Measurements from ENCODE around the gene SYT7. TPM values are rescaled to one million over a fixed set of nuclear protein-coding genes. Genes with fewer than 3 reads are reported as not detected.

The SYT7 gene
- total and polyA plus RNA-seq, 2 of the 4 experiments (the other 2 are of a cell fraction) = under 0.01 to 0.19 TPM

GRCh38 chr11:61477126-61477525 lies 103.8 kb downstream of the SYT7 start:
- H3K4me1 ChIP-seq (ENCODE audit: control insufficient read depth, insufficient read depth, low read length) = no peaks in the 10 kb centered on the region
- H3K23ac ChIP-seq (ENCODE audit: low read depth, low read length) = no peak overlapping the region
- TF ChIP-seq, protein P1, sequence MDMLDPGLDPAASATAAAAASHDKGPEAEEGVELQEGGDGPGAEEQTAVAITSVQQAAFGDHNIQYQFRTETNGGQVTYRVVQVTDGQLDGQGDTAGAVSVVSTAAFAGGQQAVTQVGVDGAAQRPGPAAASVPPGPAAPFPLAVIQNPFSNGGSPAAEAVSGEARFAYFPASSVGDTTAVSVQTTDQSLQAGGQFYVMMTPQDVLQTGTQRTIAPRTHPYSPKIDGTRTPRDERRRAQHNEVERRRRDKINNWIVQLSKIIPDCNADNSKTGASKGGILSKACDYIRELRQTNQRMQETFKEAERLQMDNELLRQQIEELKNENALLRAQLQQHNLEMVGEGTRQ (IDR thresholded peaks at IDR 0.05; ENCODE audit: low read depth, low read length) = no peak
- TF ChIP-seq ELK1 (IDR thresholded peaks at IDR 0.05; ENCODE audit: borderline replicate concordance, low read depth, low read length) = no peak
- no peak for TF ChIP-seq RFX5 (IDR thresholded peaks at IDR 0.05; ENCODE audit: low read depth, low read length)
- TF ChIP-seq SMC3 (IDR thresholded peaks at IDR 0.05; ENCODE audit: low read depth, low read length) = no peak
- no peak for TF ChIP-seq FOS (IDR thresholded peaks at IDR 0.05; ENCODE audit: low read depth, low read length)
- no peak for TF ChIP-seq POLR2A (IDR thresholded peaks at IDR 0.05; ENCODE audit: low read depth, low read length)
- no peak for TF ChIP-seq MAFK (IDR thresholded peaks at IDR 0.05; ENCODE audit: low read depth, low read length)
- no peak for TF ChIP-seq BHLHE40 (IDR thresholded peaks at IDR 0.05; ENCODE audit: low read depth, low read length)
- no peak for TF ChIP-seq MXI1 (IDR thresholded peaks at IDR 0.05; ENCODE audit: borderline replicate concordance, low read depth, low read length)
- TF ChIP-seq CEBPB (IDR thresholded peaks at IDR 0.05; ENCODE audit: low read depth, low read length) = no peak
- TF ChIP-seq RCOR1 (IDR thresholded peaks at IDR 0.05; ENCODE audit: insufficient replicate concordance, low read length) = no peak
- no peak for TF ChIP-seq RAD21 (IDR thresholded peaks at IDR 0.05; ENCODE audit: low read length)
- no peak overlapping the region for H3K4me2 ChIP-seq (ENCODE audit: low read depth, low read length)
- DNase-seq (no peak), ATAC-seq (ENCODE audit: low read depth) (no peak)
- no peak overlapping the region for H2AFZ ChIP-seq (replicated peaks; ENCODE audit: low read length, poor library complexity)
- no peak overlapping the region for H3K18ac ChIP-seq (ENCODE audit: low read depth, low read length)
- POLR2A ChIA-PET (ENCODE audit: unreplicated experiment) = no interaction called here
- peaks cover 6% of the 10 kb centered on the region for H3K36me3 ChIP-seq (ENCODE audit: control insufficient read depth, insufficient read depth, low read length)
- no peak overlapping the region for H3K9ac ChIP-seq (ENCODE audit: low read depth, low read length)
- no CpG with 5 or more reads among the region's 8 CpGs for WGBS, 2 experiments (ENCODE audit: extremely low coverage in 2 of 2, insufficient read length in 1 of 2)
- H3K4ac ChIP-seq (ENCODE audit: low read depth, low read length) = no peak overlapping the region
- no peak overlapping the region for H3K56ac ChIP-seq (ENCODE audit: extremely low read depth, insufficient read depth, low read length)
- H3K27ac ChIP-seq (ENCODE audit: insufficient read depth, low read length) = no peak overlapping the region
- dilution Hi-C loops (cut with HindIII; ENCODE audit: low sequenced_read_pairs, unreplicated experiment) (no loop called here), in situ Hi-C loops (cut with MboI; ENCODE audit: low sequenced_read_pairs) (loop anchor here (5.0 kb wide), 2 partner anchors 40 to 160 kb away; no protein-coding TSS in a partner anchor), intact Hi-C loops (cut with micrococcal nuclease) (loop anchor here (1.0 to 2.0 kb wide), 5 partner anchors 40 to 256 kb away; partner anchors contain the start of gene SYT7)
- CTCF ChIA-PET = interaction anchor here (0.6 to 4.1 kb wide), 5 partner anchors 12 to 162 kb away, joined by 3 to 26 read pairs (median 5); no protein-coding TSS in a partner anchor
- peaks cover 12% of the 10 kb centered on the region; the same call in 1 of the 2 replicates for H3K27me3 ChIP-seq (ENCODE audit: control insufficient read depth, insufficient read depth, low read length)
- BruUV-seq (replicated peaks) = no TSS peak
- no peaks in the 10 kb centered on the region for H3K79me1 ChIP-seq (ENCODE audit: low read depth in 1 of 2, low read length in 2 of 2)
- H2BK20ac ChIP-seq (ENCODE audit: low read depth, low read length) = no peak overlapping the region
- H3K14ac ChIP-seq (replicated peaks; ENCODE audit: low read depth, low read length) = no peak overlapping the region
- no peaks in the 10 kb centered on the region for H3K9me1 ChIP-seq (ENCODE audit: insufficient read depth, low read length)
- no peak overlapping the region for H2AK5ac ChIP-seq (ENCODE audit: low read depth, low read length)
- H2BK120ac ChIP-seq (ENCODE audit: low read depth, low read length) = no peak overlapping the region
- H4K5ac ChIP-seq (ENCODE audit: low read depth, low read length) = no peak overlapping the region
- H4K20me1 ChIP-seq (ENCODE audit: insufficient read depth, low read length) = no peaks in the 10 kb centered on the region
- H2BK5ac ChIP-seq (ENCODE audit: low read depth, low read length, poor library complexity, severe bottlenecking) = no peak overlapping the region
- H4K8ac ChIP-seq (ENCODE audit: low read depth in 2 of 2, low read length in 2 of 2) = no peak overlapping the region
- H2AK9ac ChIP-seq (replicated peaks; ENCODE audit: low read depth, low read length, poor library complexity) = no peak overlapping the region
- no peak overlapping the region for H2BK15ac ChIP-seq (ENCODE audit: low read depth, low read length)
- H3K9me3 ChIP-seq (ENCODE audit: control insufficient read depth, insufficient read depth, low read length) = peaks cover 2% of the 10 kb centered on the region; the same call in 1 of the 2 replicates
- no peak overlapping the region for H4K91ac ChIP-seq (ENCODE audit: insufficient read depth, low read depth, low read length)
- H3K4me3 ChIP-seq (ENCODE audit: insufficient read depth, low read depth, low read length) = no peak overlapping the region

Measured in IMR-90 (cell line).